ENCODE results near the gene ERVK3-1. TPM values are rescaled to one million over a fixed set of nuclear protein-coding genes. Genes with fewer than 3 reads are reported as not detected.
A peak's percentile ranks its signal among the peaks of the same experiment; 100 is the strongest.

The ERVK3-1 gene
- total RNA-seq, 1 experiment from 2014 or later = 84.0 TPM

- CTCF ChIA-PET = no interaction called here
These were observed 36.8 kb upstream of the ERVK3-1 start for GRCh38 chr19:58268344-58268743.

GRCh38 chr19:58274771-58275201, 30.4 kb upstream of the ERVK3-1 start:
- intact Hi-C loops (cut with micrococcal nuclease; ENCODE audit: unreplicated experiment) = no loop called here
- ChIA-PET CTCF (no interaction called here), POLR2A (interaction anchor here (0.5 to 0.7 kb wide), 3 partner anchors 19 to 183 kb away, joined by 4 to 11 read pairs (median 7); no protein-coding TSS in a partner anchor)
- TF ChIP-seq TCF7L2 (IDR thresholded peaks at IDR 0.05; ENCODE audit: low read depth, low read length) = no peak
- no peak for TF ChIP-seq SIN3A (IDR thresholded peaks at IDR 0.05; ENCODE audit: borderline replicate concordance, insufficient read depth, low read depth, low read length)
- TF ChIP-seq REST (IDR thresholded peaks at IDR 0.05; ENCODE audit: insufficient read depth in 1 of 2, low read depth in 2 of 2, low read length in 1 of 2) = no peak
- TF ChIP-seq CTCF (IDR thresholded peaks at IDR 0.05) = no peak
- TF ChIP-seq POLR2AphosphoS5 (IDR thresholded peaks at IDR 0.05; ENCODE audit: low read depth, low read length) = no peak
- ATAC-seq = 0 out of 2 replicates have a peak, but pooled peaks have one; percentile 4
- Histone ChIP-seq H3K4me1 (ENCODE audit: control insufficient read depth, insufficient read depth, low read length) (peaks cover 11% of the 10 kb centered on the region), H3K27me3 (ENCODE audit: control insufficient read depth, insufficient read depth, low read length) (no peaks in the 10 kb centered on the region), H3K36me3 (ENCODE audit: control insufficient read depth, insufficient read depth, low read length) (no peaks in the 10 kb centered on the region; the same call in 1 of the 2 replicates), H3K27ac (ENCODE audit: low read length) (peak overlapping the region; percentile 51), H3K4me3 (ENCODE audit: low read depth in 2 of 2, low read length in 2 of 2) (peak overlapping the region; percentile 5 to 6; a peak in 2 of 4 replicates), H3K9me3 (ENCODE audit: control insufficient read depth, insufficient read depth, low read depth, low read length) (peaks cover 15% of the 10 kb centered on the region; the same call in 1 of the 2 replicates)
- no peak for DNase-seq (ENCODE audit: low read depth, low spot score)
- in situ Hi-C loops (cut with HindIII; ENCODE audit: low pct_unique_long_range_greater_than_20kb, low sequenced_read_pairs) = no loop called here
- BruUV-seq (replicated peaks) = no TSS peak

More at GRCh38 chr19:58268344-58268743, 36.8 kb upstream of the ERVK3-1 start:
- intact Hi-C loops (cut with micrococcal nuclease; ENCODE audit: unreplicated experiment) (no loop called here), in situ Hi-C loops (cut with HindIII; ENCODE audit: low pct_unique_long_range_greater_than_20kb, low sequenced_read_pairs) (no loop called here)
- Histone ChIP-seq H3K4me1 (ENCODE audit: control insufficient read depth, insufficient read depth, low read length) (no peaks in the 10 kb centered on the region), H3K36me3 (ENCODE audit: control insufficient read depth, insufficient read depth, low read length) (no peaks in the 10 kb centered on the region), H3K9me3 (ENCODE audit: control insufficient read depth, insufficient read depth, low read depth, low read length) (peaks cover 35% of the 10 kb centered on the region), H3K4me3 (ENCODE audit: low read depth in 2 of 2, low read length in 2 of 2) (no peak overlapping the region), H3K27me3 (ENCODE audit: control insufficient read depth, insufficient read depth, low read length) (no peaks in the 10 kb centered on the region), H3K27ac (ENCODE audit: low read length) (no peak overlapping the region)
- POLR2A ChIA-PET = no interaction called here
- DNase-seq (ENCODE audit: low read depth, low spot score) (no peak), ATAC-seq (no peak)
- TF ChIP-seq CTCF (IDR thresholded peaks at IDR 0.05) = no peak
- TF ChIP-seq POLR2AphosphoS5 (IDR thresholded peaks at IDR 0.05; ENCODE audit: low read depth, low read length) = no peak
- TF ChIP-seq REST (IDR thresholded peaks at IDR 0.05; ENCODE audit: insufficient read depth in 1 of 2, low read depth in 2 of 2, low read length in 1 of 2) = no peak
- TF ChIP-seq SIN3A (IDR thresholded peaks at IDR 0.05; ENCODE audit: borderline replicate concordance, insufficient read depth, low read depth, low read length) = no peak
- no peak for TF ChIP-seq TCF7L2 (IDR thresholded peaks at IDR 0.05; ENCODE audit: low read depth, low read length)
- BruUV-seq (replicated peaks) = no TSS peak
